HTERT RPE-1 (cell line): ENCODE data around the gene TEDC2.
"Not testable (repeated sequence)": the region's sequence is repeated elsewhere in the genome, so short reads cannot be mapped to it uniquely, and the experiment has no call there.

ENCODE experiments used
- in situ Hi-C: fragments of 300-500 bp; cut with MboI; formaldehyde crosslinking; loops from 4 replicates; pipeline ENCODE4 v1.14.3; 2020; ENCODE audit warnings: low sequenced_read_pairs

Gene TEDC2

GRCh38 chr16:2475413-2476344 lies 15.8 kb downstream of the TEDC2 start:
- in situ Hi-C loops = no loop called here

- in situ Hi-C loops = no loop called here
These were observed 16.4 kb downstream of the TEDC2 start for GRCh38 chr16:2476345-2476720.

- in situ Hi-C loops = no loop called here
These were observed 16.8 kb downstream of the TEDC2 start for GRCh38 chr16:2476741-2477140.

- in situ Hi-C loops = no loop called here
These were observed 17.4 kb downstream of the TEDC2 start for GRCh38 chr16:2477327-2477726.

- in situ Hi-C loops = no loop called here
These were observed 18.4 kb downstream of the TEDC2 start for GRCh38 chr16:2478279-2478678.

- in situ Hi-C loops = not testable (repeated sequence)
These were observed 20.1 kb downstream of the TEDC2 start for GRCh38 chr16:2479996-2480395.

- in situ Hi-C loops = no loop called here
These were observed 21.0 kb downstream of the TEDC2 start for GRCh38 chr16:2480948-2481347.

- in situ Hi-C loops = no loop called here
These were observed 21.8 kb downstream of the TEDC2 start for GRCh38 chr16:2481676-2482075.

GRCh38 chr16:2482249-2482648 lies 22.3 kb downstream of the TEDC2 start:
- in situ Hi-C loops = no loop called here

- in situ Hi-C loops = no loop called here
These were observed 23.0 kb downstream of the TEDC2 start for GRCh38 chr16:2482708-2483534.

- in situ Hi-C loops = no loop called here
These were observed 24.3 kb downstream of the TEDC2 start for GRCh38 chr16:2483939-2484897.

GRCh38 chr16:2484898-2485508 lies 25.1 kb downstream of the TEDC2 start:
- in situ Hi-C loops = no loop called here

GRCh38 chr16:2485811-2486507 lies 26.1 kb downstream of the TEDC2 start:
- in situ Hi-C loops = no loop called here

GRCh38 chr16:2486645-2487516 lies 27.0 kb downstream of the TEDC2 start:
- in situ Hi-C loops = no loop called here

- in situ Hi-C loops = no loop called here
These were observed 27.6 kb downstream of the TEDC2 start for GRCh38 chr16:2487517-2487842.

- in situ Hi-C loops = no loop called here
These were observed 28.1 kb downstream of the TEDC2 start for GRCh38 chr16:2487903-2488531.

- in situ Hi-C loops = no loop called here
These were observed 29.7 kb downstream of the TEDC2 start for GRCh38 chr16:2489581-2489980.
